Activated T-cell treated with anti-CD3 and anti-CD28 coated beads, Interleukin-2, amount 50 U/mL, for 24 hours (primary cell): ENCODE measurements around the gene HOXB1.

Experiments
- DNase-seq: peaks from one replicate; pipeline ENCODE4 v3.0.0-alpha.2; 2020
- H3K27ac Mint-ChIP-seq: 2 replicates; pipeline ENCODE4 v1.8.0; 2020; ENCODE audit warnings: mild to moderate bottlenecking, mixed read lengths
- H3K27me3 Mint-ChIP-seq: 2 replicates; pipeline ENCODE4 v1.8.0; 2020; ENCODE audit warnings: mixed read lengths
- H3K36me3 Mint-ChIP-seq: 2 replicates; pipeline ENCODE4 v1.8.0; 2020; ENCODE audit warnings: low read depth, mixed read lengths
- H3K4me1 Mint-ChIP-seq: 2 replicates; pipeline ENCODE4 v1.8.0; 2020; ENCODE audit warnings: low read depth, mixed read lengths
- H3K4me3 Mint-ChIP-seq: 2 replicates; pipeline ENCODE4 v1.8.0; 2020; ENCODE audit warnings: mild to moderate bottlenecking, moderate library complexity, mixed read lengths
- H3K9me3 Mint-ChIP-seq: 2 replicates; pipeline ENCODE4 v1.8.0; 2020; ENCODE audit warnings: mixed read lengths

HOXB1 gene

GRCh38 chr17:48479014-48479402, 51.8 kb downstream of the HOXB1 start:
- DNase-seq = no peak
- H3K4me1 Mint-ChIP-seq = peaks cover 26% of the 10 kb centered on the region
- H3K36me3 Mint-ChIP-seq = no peaks in the 10 kb centered on the region
- no peaks in the 10 kb centered on the region for H3K9me3 Mint-ChIP-seq
- peak overlapping the region; percentile 50 for H3K27ac Mint-ChIP-seq
- no peak overlapping the region for H3K4me3 Mint-ChIP-seq
- no peaks in the 10 kb centered on the region for H3K27me3 Mint-ChIP-seq
